GM19455 (cell line): ENCODE results near the gene GSK3B.

Experiments
- ATAC-seq: cut with Tn5 transposase; IDR thresholded peaks from one replicate; pipeline ENCODE4 v1.9.1; 2021; ENCODE audit not compliant: unreplicated experiment

The GSK3B gene

GRCh38 chr3:120098710-120099109, 4.5 kb upstream of the GSK3B start:
- ATAC-seq = no peak

GRCh38 chr3:120095979-120096426, 1.8 kb upstream of the GSK3B start:
- ATAC-seq = no peak

- peak; percentile 49 for ATAC-seq
Measured at GRCh38 chr3:120095226-120095978, 1.2 kb upstream of the GSK3B start.

GRCh38 chr3:120094776-120095225, 554 bp upstream of the GSK3B start:
- ATAC-seq = peak; percentile 73

- ATAC-seq = no peak
Measured at GRCh38 chr3:120093119-120093910, 932 bp downstream of the GSK3B start.

- no peak for ATAC-seq
Measured at GRCh38 chr3:120092474-120092873, 1.8 kb downstream of the GSK3B start.

GRCh38 chr3:120090422-120090821, 3.8 kb downstream of the GSK3B start:
- ATAC-seq = no peak

GRCh38 chr3:120089089-120089488, 5.2 kb downstream of the GSK3B start:
- ATAC-seq = no peak

- ATAC-seq = no peak
Measured at GRCh38 chr3:120088622-120089021, 5.6 kb downstream of the GSK3B start.

GRCh38 chr3:120081719-120082118, 12.5 kb downstream of the GSK3B start:
- no peak for ATAC-seq

GRCh38 chr3:120080836-120081235, 13.4 kb downstream of the GSK3B start:
- no peak for ATAC-seq

- ATAC-seq = no peak
Measured at GRCh38 chr3:120077731-120078130, 16.5 kb downstream of the GSK3B start.

- ATAC-seq = no peak
Measured at GRCh38 chr3:120072867-120073525, 21.3 kb downstream of the GSK3B start.

GRCh38 chr3:120071259-120071658, 23.0 kb downstream of the GSK3B start:
- ATAC-seq = no peak

- no peak for ATAC-seq
Measured at GRCh38 chr3:120070263-120070981, 23.8 kb downstream of the GSK3B start.

GRCh38 chr3:120067083-120067482, 27.2 kb downstream of the GSK3B start:
- no peak for ATAC-seq

GRCh38 chr3:120066634-120067033, 27.6 kb downstream of the GSK3B start:
- ATAC-seq = no peak

- no peak for ATAC-seq
Measured at GRCh38 chr3:120064641-120065040, 29.6 kb downstream of the GSK3B start.

- no peak for ATAC-seq
Measured at GRCh38 chr3:120062474-120062873, 31.8 kb downstream of the GSK3B start.

- ATAC-seq = no peak
Measured at GRCh38 chr3:120059081-120059864, 35.0 kb downstream of the GSK3B start.
